HG03066 (cell line): ENCODE results near the gene EPHA8.

Source experiments
- ATAC-seq: cut with Tn5 transposase; IDR thresholded peaks from one replicate; pipeline ENCODE4 v1.9.1; 2021; ENCODE audit warnings: low read depth; ENCODE audit not compliant: unreplicated experiment

Gene EPHA8

DNA sequence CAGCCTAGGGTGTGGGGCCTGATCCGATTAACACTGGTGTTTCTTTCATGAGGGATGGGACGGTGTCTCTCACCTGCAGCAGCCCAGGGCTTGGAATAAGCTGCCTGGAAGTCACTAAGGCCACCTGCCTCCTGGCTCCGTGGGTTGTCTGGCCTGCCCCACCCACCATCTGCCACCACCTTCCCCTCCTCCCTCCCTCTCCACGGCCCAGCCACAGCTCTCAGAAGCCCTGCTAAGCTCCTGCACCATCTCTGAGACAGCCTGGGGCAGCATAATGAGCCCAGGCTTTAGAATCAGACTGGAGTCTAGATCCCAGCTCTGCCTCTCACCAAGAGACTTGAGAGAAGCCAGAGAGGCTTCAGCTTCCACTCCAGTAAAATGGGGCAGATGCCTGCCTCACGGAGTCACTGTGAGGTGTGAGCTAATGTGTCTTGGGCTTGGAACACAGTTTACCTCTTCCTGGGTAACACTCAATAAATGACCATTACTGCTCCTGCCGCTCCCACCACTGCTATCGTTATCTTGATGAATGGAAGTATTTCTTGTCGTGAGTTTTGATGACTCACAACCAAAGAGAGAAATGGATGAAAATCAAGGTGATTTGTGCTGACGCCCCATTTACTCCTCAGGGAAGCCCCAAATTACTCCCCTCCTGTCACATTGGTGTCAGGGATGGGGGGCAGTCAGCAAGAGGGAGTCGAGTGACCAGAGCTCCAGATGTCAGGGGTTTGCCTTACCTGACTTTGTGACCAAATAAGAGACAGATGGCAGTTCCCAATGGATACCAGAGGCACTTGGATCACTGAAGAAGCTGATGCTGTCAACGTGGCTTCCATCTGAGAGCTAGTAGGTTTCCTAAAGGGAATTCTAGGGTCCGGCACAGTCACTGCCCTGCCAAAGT is 49.6 kb downstream of the EPHA8 start:
- no peak for ATAC-seq

DNA sequence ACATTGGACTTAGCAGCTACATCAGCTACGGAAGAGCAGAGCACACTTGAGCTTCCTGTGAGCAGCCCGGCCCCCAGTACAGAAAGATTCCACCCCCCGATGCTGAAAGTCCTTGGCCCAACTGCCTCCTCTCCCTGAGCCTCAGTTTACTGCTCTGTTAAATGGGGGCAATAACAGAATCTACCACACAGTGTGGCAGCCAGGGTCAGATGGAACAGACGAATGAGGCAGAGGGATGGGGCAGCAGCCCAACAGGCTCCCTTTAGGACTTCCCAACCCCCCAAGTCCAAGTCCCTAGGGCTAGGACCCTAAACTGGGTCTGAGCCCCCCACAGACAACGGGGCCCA is 50.3 kb downstream of the EPHA8 start:
- no peak for ATAC-seq

DNA sequence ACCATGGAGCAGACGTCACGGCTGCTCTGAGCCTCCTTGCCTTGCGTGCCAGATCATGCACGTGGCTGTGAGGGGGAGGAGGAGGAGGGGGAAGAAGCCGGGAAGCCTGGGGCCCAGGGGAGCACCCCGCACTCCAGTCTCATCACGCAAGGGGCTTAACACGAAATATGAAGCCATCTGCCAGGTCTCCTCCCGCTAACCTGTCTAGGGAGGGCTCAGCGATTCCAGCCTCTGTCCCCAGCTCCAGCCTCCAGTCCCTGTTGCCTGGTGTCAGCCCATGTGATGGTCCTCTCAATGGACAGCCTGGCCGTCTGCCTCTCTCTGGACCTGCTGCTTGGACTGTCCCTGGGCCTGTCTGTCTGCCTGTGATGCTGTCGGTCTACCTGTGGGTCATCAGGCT is 50.7 kb downstream of the EPHA8 start:
- ATAC-seq = no peak

DNA sequence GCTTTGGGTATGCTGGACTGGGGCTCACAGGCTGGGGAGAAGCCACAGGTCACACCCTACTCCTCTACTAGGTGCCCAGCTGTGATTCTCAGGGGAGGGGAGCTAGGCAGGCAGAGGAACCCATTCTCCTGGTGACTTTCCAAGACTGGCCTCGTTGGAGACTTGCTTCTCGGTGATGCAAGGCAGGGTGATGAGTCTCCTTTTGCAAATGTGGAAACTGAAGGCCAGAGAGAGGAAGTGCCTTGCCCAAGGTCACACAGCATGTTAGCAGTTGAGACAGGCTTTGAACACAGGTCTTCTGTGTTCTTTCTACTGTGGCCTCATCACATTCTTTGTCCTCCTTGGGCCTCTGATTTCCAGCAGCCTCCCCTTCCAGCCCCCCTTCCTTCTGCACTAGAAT is 52.6 kb downstream of the EPHA8 start:
- ATAC-seq = no peak

DNA sequence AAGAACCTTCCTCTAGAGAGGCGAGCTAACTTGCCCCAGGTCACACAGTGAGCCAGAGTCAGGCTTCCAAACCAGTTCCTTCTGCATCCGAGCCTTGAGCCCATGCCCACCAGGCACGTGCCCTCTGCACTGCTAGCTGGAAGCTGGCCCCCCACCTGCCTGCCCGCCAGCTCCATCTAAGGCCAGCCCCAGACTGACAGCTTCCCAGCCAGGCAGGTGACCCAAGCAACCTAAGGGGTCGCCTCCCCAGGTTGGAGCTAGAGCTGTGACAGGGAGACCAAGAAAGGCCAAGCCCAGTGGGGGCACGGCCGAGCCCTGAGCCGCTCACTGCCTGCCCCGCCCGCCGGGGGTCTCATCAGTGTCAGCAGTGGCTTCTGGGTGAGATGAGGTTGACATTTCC is 53.3 kb downstream of the EPHA8 start:
- no peak for ATAC-seq

DNA sequence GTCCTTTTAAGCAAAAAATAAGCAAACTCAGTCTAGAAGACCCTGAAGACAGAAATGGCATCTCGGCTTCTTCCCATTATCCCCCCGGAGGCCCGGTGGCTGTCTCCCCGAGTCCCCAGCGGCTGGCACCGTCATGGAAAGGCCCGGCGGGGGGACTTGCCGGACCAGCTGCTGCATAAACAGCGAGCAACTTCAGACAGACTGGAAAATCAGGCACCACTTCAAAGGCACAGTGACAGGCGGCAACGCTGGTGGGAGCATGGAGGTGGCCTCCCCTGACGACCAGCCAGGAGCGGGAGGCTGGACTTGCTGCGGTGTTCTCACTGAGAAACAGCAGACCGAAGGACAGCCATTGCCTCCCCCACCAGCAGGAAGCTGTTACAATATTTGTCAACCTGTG is 54.8 kb downstream of the EPHA8 start:
- no peak for ATAC-seq

DNA sequence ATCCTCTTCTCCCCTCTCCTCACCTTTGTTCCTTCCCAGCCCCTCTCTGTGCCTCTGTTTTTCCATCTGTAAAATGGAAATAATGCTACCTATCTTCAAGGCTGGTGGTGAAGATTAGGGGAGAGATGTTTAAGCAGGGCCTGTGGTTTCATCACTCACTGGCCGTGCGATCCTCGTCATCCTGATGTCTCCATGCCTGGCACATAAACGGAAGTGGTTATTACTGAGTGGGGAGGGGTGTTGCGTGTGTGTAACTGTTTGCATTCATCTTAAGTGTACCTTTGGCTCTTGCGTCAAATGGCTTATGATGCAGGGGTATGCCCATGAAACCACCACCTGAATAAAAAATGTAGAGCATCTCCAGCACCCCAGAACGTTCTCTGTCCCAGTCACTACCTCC is 56.0 kb downstream of the EPHA8 start:
- ATAC-seq = no peak

DNA sequence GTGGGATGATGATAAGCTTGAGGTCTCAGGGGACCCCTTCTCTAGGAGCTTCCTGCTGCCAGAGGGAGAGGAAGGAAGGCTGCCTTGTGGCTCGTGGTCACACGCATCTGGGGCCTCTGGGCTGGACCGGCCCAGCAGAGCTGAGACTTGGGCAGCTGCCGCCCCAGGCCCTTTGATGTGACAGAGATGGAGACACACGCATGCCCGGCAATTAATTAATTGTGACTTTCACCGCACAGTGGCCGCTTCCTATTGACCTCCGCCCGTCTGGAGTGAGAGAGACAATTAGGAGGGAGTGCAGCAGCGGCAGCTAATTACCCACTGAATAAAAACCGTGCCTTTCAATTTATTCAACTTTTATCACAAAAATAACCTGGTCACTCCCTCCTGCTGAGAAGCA is 56.5 kb downstream of the EPHA8 start:
- ATAC-seq = no peak

DNA sequence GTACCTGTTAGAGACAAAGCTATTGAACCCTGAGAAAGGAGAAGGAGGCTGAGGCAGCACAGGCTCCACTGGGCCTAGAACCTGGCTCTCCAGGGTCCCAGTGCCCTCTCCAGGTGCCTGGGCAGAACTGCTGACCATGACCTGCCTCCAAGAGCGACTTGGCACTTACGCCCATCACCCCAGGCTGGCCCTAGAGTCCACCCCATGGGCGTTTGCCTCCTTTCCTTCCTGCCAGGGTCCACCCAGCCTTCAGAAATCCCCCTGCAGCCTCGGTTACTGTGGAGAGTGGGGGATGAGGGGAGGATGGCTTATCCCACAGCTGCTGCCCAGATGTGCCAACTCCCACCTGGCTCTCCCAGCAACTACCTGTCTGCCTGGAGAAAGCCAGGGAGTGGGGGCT is 58.5 kb downstream of the EPHA8 start:
- ATAC-seq = no peak

DNA sequence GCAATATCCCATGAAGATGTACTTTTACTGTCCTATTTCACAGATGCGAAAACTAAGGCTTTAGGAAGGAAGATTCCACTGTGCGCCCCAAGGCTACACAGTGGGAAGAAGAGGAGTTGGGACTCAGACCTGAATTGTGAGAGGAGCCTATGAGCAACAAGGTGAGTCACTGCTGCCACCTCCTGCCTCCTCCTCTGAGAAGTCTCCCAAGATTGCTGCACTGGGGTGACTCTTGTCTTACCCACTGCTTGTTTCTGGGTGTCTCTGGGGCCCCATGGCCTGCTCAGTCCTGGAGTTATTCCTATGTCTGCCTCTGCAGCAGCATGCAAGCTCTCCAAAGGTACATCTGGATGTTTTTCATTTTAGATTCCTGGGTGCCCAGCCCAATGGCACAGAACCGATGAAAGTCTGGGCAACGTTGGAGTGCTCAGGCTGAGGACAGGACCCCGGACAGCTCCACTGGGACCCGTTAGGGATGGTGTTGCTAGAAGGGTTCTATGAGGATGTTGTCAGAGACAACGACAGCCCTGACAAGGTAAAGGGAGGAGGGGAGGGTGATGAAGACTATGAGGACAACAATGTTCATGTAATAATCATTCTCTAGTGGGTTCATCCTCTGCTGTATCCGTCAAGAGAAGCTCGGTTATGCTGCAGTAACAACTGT is 62.1 kb downstream of the EPHA8 start:
- no peak for ATAC-seq

DNA sequence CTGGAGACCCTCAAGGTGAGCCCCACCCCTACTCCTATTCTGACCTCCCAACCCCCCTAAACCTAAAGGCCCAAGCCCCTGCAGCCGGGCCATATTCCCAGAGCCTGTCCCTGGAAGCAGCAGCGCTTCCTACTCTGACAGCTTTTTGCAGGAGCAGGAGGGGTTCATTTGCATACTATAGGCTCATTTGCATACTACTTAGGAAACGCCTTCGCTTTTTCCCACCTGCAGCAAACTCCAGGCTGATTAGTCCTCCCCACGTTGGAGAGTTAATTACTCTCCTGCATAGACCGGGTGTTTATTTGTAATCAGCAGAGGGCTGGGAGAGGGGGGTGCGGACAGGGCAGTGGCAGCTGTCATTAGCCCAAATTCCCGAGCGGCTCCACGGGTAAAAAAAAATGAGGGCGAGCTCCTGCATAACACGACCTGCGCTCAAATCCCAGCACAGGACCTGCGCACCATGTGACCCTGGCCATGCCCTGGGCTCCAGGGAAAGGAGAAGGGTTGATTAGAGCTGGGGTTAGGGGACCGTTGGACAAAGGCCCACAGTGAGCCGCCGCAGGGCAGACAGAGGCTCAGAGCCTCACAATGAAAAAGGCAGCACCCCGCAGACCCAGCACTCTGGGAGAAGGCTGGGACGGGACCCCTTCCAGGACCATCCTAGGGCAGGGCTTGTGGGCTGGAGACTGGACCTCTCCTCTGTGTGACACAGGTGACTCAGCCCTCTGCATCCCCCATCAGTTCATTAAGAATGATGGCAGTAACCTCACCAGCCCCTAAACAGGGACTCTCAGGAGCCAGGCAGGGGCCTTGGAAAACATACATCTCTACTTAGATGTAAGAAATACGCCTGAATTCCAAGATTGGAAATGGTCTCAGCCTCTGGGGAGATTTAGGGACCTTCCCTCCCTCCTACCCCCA is 63.2 kb downstream of the EPHA8 start:
- ATAC-seq = no peak

DNA sequence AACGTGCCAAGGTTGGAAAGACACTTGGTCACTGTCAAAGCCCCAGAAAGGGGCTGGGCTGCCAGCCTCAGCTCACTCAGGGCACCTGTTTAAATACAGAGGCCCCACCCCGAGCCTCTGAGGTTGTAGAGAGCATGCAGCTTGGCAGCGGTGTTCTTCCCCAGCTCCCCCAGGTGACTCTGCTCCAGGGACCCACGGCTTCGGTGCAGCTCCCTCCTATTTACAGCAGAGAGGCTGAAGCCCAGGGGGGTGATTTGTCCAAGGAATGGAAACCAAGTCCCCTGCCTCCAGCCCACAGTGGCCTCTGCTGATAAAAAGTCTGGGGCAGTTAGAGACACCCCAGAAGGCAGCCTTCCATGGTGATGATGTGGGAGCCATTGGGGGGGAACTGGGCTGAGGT is 64.0 kb downstream of the EPHA8 start:
- no peak for ATAC-seq

DNA sequence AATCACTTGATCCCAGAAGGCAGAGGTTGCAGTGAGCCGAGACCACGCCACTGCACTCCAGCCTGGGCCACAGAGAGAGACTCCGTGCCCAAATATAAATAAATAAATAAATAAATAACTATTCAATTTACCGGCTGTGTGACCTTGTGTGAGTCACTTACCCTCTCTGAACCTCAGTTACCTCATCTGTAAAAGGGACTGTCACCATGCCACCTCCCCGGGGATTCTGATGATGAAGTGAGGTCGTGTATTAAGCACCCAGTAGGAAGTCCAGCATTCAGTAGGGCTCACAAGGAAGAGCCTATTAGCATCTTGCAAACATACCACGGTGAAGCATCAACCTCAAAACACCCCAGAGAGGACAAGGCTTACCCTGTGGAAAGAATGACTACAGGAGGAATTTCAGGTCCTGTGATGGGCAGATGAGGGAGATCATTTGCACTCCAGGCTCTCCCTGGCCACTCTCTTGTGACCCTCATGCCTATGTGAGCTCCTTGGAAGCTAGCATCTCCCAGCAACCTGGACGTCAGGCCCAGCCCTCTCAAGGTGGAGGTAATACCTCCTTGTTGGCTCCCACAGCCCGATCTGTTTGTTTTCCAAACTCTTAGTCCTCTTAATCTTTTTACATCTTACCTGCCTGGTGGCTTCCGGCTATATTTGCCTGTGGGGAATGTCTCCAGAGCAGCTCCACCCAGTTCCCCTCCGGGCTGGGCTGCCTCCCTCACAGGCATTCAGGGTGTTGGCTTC is 65.6 kb downstream of the EPHA8 start:
- ATAC-seq = no peak

DNA sequence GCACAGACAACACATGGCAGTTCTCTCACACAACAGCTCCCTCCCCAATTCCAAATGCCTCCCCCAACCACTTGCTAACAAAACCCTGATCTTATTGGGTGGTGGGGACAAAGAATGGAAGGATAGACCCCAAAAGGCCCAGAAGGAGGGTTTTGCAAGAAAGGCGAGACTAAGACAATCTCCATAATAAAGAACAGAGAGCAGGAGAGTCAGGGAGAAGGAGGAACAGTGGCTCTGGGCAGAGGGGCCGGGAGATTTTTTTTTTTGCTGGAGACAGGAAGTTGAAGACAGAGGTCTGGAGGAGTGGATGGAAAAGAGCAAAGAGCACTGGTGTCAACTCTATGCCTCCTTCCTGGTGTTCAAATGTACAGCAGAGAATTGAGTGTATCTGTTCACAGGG is 66.6 kb downstream of the EPHA8 start:
- ATAC-seq = no peak

DNA sequence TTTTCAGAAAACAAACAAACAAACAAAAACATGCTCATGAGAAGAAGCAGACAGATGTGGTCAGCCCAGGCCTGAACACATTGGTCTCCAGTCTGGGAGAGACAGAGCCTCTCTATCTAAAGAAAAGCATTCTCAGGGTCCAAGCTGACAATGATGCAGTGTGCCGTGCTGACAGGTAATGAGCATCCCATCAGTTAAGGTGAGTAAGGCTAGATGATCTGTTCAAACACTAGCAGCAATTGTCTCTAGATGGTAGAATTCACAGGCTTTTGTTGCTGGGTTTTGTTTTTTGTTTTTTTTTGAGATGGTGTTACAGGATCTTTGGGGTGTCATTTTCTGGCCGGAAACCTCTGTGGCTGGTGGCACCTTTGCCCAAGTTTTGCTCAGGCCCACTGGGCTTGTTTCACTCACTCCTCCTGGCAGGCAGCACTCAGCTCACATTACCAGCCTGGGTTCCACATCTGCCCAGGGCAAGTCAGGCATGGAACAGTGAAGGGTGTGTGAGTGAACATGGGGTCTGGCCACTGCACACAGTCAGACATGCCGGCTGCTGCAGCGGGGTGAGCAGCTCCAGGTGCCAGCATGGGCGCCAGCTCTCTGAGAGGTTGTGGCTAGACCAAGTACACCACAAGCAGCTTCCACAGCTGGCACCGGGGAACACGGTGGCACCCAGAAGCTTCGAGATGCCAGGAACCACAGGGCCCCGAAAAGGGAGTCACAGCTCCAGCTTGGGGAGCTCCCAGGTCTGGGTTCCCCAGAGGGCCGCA is 70.6 kb downstream of the EPHA8 start:
- ATAC-seq = no peak

DNA sequence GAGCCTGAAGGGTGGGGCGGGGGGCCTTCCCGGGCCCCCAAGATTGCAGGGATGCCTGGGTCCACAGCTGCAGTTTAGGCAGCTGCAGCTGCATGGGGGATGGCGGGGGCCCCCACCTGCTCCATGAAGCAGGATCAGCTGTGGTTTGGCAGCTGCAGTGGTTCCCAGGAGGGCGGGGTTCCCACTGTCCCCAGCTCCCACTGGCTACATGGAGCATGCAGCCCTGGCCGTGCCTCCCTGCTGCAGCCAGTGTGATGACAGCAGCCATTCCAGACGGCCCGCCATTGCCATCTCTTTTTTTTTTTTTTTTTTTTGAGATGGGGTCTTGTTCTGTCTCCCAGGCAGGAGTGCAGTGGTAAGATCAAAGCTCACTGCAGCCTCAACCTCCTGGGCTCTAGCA is 72.1 kb downstream of the EPHA8 start:
- ATAC-seq = no peak

DNA sequence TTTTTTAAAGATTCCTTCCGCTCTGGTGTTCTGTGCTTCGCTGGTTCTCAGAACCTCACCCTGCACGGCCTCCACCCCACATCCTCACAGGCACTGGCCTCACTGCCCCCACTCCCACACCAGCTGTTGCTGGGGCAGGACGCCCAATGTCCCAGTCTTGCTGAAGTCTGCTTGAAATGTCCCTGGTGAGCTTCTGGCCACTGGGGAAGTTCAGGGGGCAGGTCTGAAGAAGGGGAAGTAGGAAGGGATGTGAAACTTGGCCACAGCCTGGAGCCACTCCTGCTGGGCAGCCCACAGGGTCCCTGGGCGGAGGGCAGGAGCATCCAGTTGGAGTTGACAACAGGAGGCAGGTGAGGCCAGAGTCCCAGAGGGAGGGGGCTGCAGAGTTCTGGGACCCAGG is 73.1 kb downstream of the EPHA8 start, which contains the start of gene C1QA:
TSS of gene C1QA (plus strand) at position 276 of the 400 bp plus-strand sequence. CDS start 989 bp downstream, outside the sequence.
- no peak for ATAC-seq

DNA sequence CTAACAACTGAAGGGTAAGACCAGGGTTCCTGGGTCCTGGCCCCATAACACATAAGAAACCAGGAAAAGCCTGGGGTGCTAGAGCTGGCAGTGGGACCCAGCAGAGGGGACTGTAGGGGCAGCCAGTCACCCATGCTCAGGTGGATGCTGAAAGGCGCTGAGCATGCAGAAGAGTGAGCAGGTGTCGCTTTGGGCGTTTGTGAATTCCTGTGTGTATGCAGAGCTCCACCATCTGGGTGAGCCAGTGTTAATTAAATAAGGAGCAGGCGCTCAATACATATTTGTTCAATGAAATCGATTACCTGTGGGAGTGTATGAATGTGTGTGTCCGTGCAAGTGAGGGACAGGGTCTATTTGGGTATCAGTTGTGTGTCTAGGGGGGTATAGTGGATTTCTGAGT is 73.6 kb downstream of the EPHA8 start:
- ATAC-seq = no peak

DNA sequence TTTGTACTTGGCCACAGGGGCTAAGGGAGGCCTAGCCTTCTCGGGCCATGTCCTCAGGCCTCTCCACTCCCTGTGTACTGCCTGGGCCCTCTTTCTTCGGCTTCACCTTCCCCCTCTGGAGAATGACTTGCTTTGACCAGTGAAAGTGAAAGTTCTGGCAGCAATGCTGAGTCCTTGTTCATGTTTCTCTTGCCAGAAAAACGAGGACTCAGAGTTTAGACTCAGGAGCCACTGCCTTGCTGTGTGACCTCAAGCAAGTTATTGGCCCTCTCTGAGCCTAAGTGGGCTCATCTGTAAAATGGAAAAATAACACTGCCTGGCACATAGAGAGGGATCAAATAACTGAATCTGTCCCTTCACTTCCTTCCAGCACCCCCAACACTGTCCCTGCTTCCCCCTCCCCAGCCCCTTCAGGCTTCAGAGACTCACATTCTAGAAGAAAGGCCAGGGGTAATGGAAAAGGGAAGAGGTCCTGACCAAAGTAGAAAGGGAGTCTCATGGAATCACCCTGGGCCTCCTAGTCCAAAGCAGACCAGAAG is 74.7 kb downstream of the EPHA8 start:
- ATAC-seq = no peak
